OCI-LY3 (cell line): Measurements from ENCODE around the gene ADRA2A.

ENCODE experiments used
- H2AFZ ChIP-seq: fragments of 200-600, 300-600 bp; shearing (Covaris generic); 2 replicates; pipeline ENCODE4 v1.6.0; 2014; ENCODE audit warnings: antibody characterized with exemption, low read depth, low read length
- H3K27ac ChIP-seq: fragments of 200-600, 300-600 bp; sonication (generic); 2 replicates; pipeline ENCODE4 v1.5.1; 2014; ENCODE audit warnings: mild to moderate bottlenecking, low read length, moderate library complexity, mixed read lengths
- H3K27me3 ChIP-seq: fragments of 200-600, 300-600 bp; sonication (generic); 2 replicates; pipeline ENCODE4 v1.6.1; 2014; ENCODE audit warnings: low read depth, low read length, mixed read lengths
- H3K36me3 ChIP-seq: fragments of 200-600, 300-600 bp; sonication (generic); replicated peaks from 2 replicates; pipeline ENCODE3; 2014; ENCODE audit warnings: low read depth, low read length, mixed read lengths
- H3K4me1 ChIP-seq: fragments of 300-600, 200-600 bp; sonication (generic); 2 replicates; pipeline ENCODE4 v1.6.1; 2014; ENCODE audit warnings: low read length, mixed read lengths
- H3K4me2 ChIP-seq: fragments of 200-600, 300-600 bp; sonication (generic); 2 replicates; pipeline ENCODE4 v1.6.1; 2014; ENCODE audit warnings: low read length, mixed read lengths
- H3K4me3 ChIP-seq: fragments of 300-600, 200-600 bp; sonication (generic); 2 replicates; pipeline ENCODE4 v1.5.1; 2014; ENCODE audit warnings: antibody characterized with exemption, mild to moderate bottlenecking, low read length, moderate library complexity
- H3K79me2 ChIP-seq: fragments of 300-600, 200-600 bp; shearing (Covaris generic); 2 replicates; pipeline ENCODE4 v1.6.1; 2014; ENCODE audit warnings: mild to moderate bottlenecking, low read length, mixed read lengths
- H3K9ac ChIP-seq: fragments of 300-600, 200-600 bp; shearing (Covaris generic); 2 replicates; pipeline ENCODE4 v1.6.0; 2014; ENCODE audit warnings: mild to moderate bottlenecking, low read length, moderate library complexity
- H3K9me3 ChIP-seq: fragments of 200-600, 300-600 bp; shearing (Covaris generic); 2 replicates; pipeline ENCODE4 v1.6.1; 2014; ENCODE audit warnings: low read length, mixed read lengths; ENCODE audit not compliant: insufficient read depth
- H4K20me1 ChIP-seq: fragments of 200-600, 300-600 bp; sonication (generic); 2 replicates; pipeline ENCODE4 v1.6.1; 2016; ENCODE audit warnings: low read length, mixed read lengths; ENCODE audit not compliant: insufficient read depth
- CTCF ChIP-seq: fragments of 200-600, 300-600 bp; sonication (generic); IDR thresholded peaks from 2 replicates; pipeline ENCODE4 v1.5.1; 2014; ENCODE audit warnings: antibody characterized with exemption, low read length, low read depth
- EZH2phosphoT487 ChIP-seq: fragments of 200-600 bp; shearing (Covaris generic); IDR thresholded peaks from 2 replicates; pipeline ENCODE4 v1.6.1; 2018; ENCODE audit warnings: antibody characterized with exemption, mixed run types, low read depth

The ADRA2A gene

DNA sequence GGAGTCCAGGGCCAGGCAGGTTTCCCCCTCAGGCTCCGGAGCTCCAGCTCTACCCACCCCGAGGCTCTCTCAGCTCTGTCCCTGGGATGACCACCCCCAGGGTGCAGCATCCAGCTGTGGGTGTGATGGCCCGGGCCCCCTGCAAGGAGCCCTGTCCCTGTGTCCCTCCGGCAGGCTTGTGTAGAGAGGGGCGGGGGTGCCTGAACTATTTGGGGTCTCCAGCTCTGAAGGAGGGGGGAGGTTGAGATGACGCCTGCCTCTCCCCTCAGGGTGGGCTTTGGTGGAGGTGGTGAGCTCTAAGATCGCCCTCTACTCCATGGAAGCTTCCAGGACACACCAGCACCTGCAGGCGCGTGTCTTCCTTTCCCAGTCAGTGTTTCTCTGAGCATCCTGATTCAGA is 39.4 kb downstream of the ADRA2A start:
- H3K36me3 ChIP-seq: no peaks in the 10 kb centered on the region
- TF ChIP-seq CTCF (no peak), EZH2phosphoT487 (no peak)
- H2AFZ ChIP-seq: no peak overlapping the region
- no peak overlapping the region for H3K9ac ChIP-seq
- H3K27ac ChIP-seq: no peak overlapping the region
- no peaks in the 10 kb centered on the region for H3K27me3 ChIP-seq
- H4K20me1 ChIP-seq: no peaks in the 10 kb centered on the region
- H3K4me3 ChIP-seq: no peak overlapping the region
- H3K4me2 ChIP-seq: no peak overlapping the region
- no peaks in the 10 kb centered on the region for H3K4me1 ChIP-seq
- H3K9me3 ChIP-seq: no peaks in the 10 kb centered on the region
- no peaks in the 10 kb centered on the region for H3K79me2 ChIP-seq

- Histone ChIP-seq H3K27me3 (no peaks in the 10 kb centered on the region), H3K27ac (no peak overlapping the region), H3K9me3 (no peaks in the 10 kb centered on the region), H3K4me1 (no peaks in the 10 kb centered on the region), H3K4me3 (no peak overlapping the region), H4K20me1 (no peaks in the 10 kb centered on the region), H3K4me2 (no peak overlapping the region), H2AFZ (no peak overlapping the region), H3K36me3 (no peaks in the 10 kb centered on the region), H3K79me2 (no peaks in the 10 kb centered on the region), H3K9ac (no peak overlapping the region)
- no peak for TF ChIP-seq CTCF
- TF ChIP-seq EZH2phosphoT487: no peak
Observed at GRCh38 chr10:111116762-111117445, 40.1 kb downstream of the ADRA2A start.

- no peak overlapping the region for H3K4me2 ChIP-seq
- H4K20me1 ChIP-seq: no peaks in the 10 kb centered on the region
- no peak overlapping the region for H3K27ac ChIP-seq
- H3K79me2 ChIP-seq: no peaks in the 10 kb centered on the region
- no peaks in the 10 kb centered on the region for H3K27me3 ChIP-seq
- no peak overlapping the region for H3K4me3 ChIP-seq
- no peaks in the 10 kb centered on the region for H3K36me3 ChIP-seq
- no peak overlapping the region for H3K9ac ChIP-seq
- no peaks in the 10 kb centered on the region for H3K9me3 ChIP-seq
- no peak for TF ChIP-seq CTCF
- no peak for TF ChIP-seq EZH2phosphoT487
- H2AFZ ChIP-seq: no peak overlapping the region
- no peaks in the 10 kb centered on the region for H3K4me1 ChIP-seq
Observed at GRCh38 chr10:111117528-111118277, 40.9 kb downstream of the ADRA2A start.

DNA sequence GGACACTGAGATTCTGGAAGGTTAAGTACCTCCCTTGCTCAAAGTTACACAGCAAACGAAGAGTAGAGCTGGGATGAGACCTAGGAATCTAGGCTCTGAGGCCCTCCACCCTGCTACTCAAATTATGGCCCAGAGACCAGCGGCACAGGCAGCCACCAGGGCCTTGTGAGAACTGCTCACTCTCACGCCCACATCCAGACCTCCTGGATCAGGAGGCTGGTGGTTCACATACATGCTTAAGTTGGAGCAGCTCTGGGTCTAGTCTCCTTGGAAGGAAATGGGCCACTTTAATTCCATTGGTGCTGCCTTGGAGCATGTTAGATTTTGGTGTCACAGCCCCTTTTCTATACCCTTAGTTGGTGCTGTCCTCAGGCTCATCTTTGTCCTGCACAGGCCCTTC is 41.9 kb downstream of the ADRA2A start:
- Histone ChIP-seq H3K36me3 (no peaks in the 10 kb centered on the region), H3K4me3 (no peak overlapping the region), H4K20me1 (no peaks in the 10 kb centered on the region), H3K27ac (no peak overlapping the region), H2AFZ (no peak overlapping the region), H3K27me3 (no peaks in the 10 kb centered on the region), H3K9ac (no peak overlapping the region), H3K4me1 (no peaks in the 10 kb centered on the region), H3K9me3 (no peaks in the 10 kb centered on the region), H3K79me2 (no peaks in the 10 kb centered on the region), H3K4me2 (no peak overlapping the region)
- TF ChIP-seq EZH2phosphoT487: no peak
- TF ChIP-seq CTCF: no peak
